H9 (cell line): ENCODE results near the gene SNRNP40. TPM values are rescaled to one million over a fixed set of nuclear protein-coding genes. Genes with fewer than 3 reads are reported as not detected.

Source experiments
- DNase-seq: peaks from one replicate; pipeline ENCODE4 v3.0.0-alpha.2; 2017
- H2AFZ ChIP-seq: one replicate; pipeline ENCODE4 v1.6.1; 2013; ENCODE audit warnings: mild to moderate bottlenecking, low read length, control low read depth, moderate library complexity
- H2AK5ac ChIP-seq: 2 replicates; pipeline ENCODE4 v1.6.1; 2013; ENCODE audit warnings: low read length, control low read depth, mixed read lengths; ENCODE audit not compliant: insufficient read length
- H2BK120ac ChIP-seq: one replicate; pipeline ENCODE4 v1.6.1; 2013; ENCODE audit warnings: low read depth, mild to moderate bottlenecking, low read length, control low read depth, inconsistent platforms; ENCODE audit not compliant: poor library complexity, severe bottlenecking
- H2BK12ac ChIP-seq: 2 replicates; pipeline ENCODE4 v1.6.1; 2013; ENCODE audit warnings: low read length, control low read depth, mixed read lengths, low read depth; ENCODE audit not compliant: insufficient read length
- H2BK15ac ChIP-seq: 2 replicates; pipeline ENCODE4 v1.6.1; 2013; ENCODE audit warnings: low read depth, low read length, control low read depth
- H2BK20ac ChIP-seq: one replicate; pipeline ENCODE4 v1.6.1; 2013; ENCODE audit warnings: low read depth, mild to moderate bottlenecking, low read length, control low read depth, inconsistent platforms; ENCODE audit not compliant: poor library complexity, severe bottlenecking
- H2BK5ac ChIP-seq: 2 replicates; pipeline ENCODE4 v1.6.1; 2013; ENCODE audit warnings: low read length, control low read depth, mixed read lengths; ENCODE audit not compliant: insufficient read length
- H3K14ac ChIP-seq: 2 replicates; pipeline ENCODE4 v1.6.1; 2013; ENCODE audit warnings: low read length, control low read depth; ENCODE audit not compliant: insufficient read depth
- H3K18ac ChIP-seq: 2 replicates; pipeline ENCODE4 v1.6.1; 2013; ENCODE audit warnings: low read depth, mild to moderate bottlenecking, mixed read lengths, low read length, control low read depth; ENCODE audit not compliant: insufficient read length
- H3K23ac ChIP-seq: 2 replicates; pipeline ENCODE4 v1.6.1; 2013; ENCODE audit warnings: low read length, control low read depth, mixed read lengths, low read depth; ENCODE audit not compliant: insufficient read length
- H3K23me2 ChIP-seq: 2 replicates; pipeline ENCODE4 v1.6.1; 2013; ENCODE audit warnings: low read depth, mild to moderate bottlenecking, mixed read lengths, low read length, control low read depth; ENCODE audit not compliant: insufficient read length, poor library complexity, severe bottlenecking
- H3K27ac ChIP-seq: 2 replicates; pipeline ENCODE4 v1.5.1; 2013; ENCODE audit warnings: low read length, control low read depth, mixed read lengths, low read depth; ENCODE audit not compliant: insufficient read length
- H3K27me3 ChIP-seq: 2 replicates; pipeline ENCODE4 v1.6.1; 2013; ENCODE audit warnings: low read length, control low read depth, inconsistent platforms; ENCODE audit not compliant: insufficient read depth
- H3K4ac ChIP-seq: 2 replicates; pipeline ENCODE4 v1.6.1; 2013; ENCODE audit warnings: low read depth, mild to moderate bottlenecking, control low read depth, inconsistent platforms, low read length, moderate library complexity
- H3K4me1 ChIP-seq: 2 replicates; pipeline ENCODE4 v1.6.1; 2013; ENCODE audit warnings: low read length, control low read depth, inconsistent platforms; ENCODE audit not compliant: insufficient read depth
- H3K4me2 ChIP-seq: 2 replicates; pipeline ENCODE4 v1.6.1; 2013; ENCODE audit warnings: low read length, control low read depth, mixed read lengths; ENCODE audit not compliant: insufficient read length, insufficient read depth
- H3K56ac ChIP-seq: 2 replicates; pipeline ENCODE4 v1.6.1; 2013; ENCODE audit warnings: low read depth, mild to moderate bottlenecking, mixed read lengths, low read length, control low read depth; ENCODE audit not compliant: insufficient read length
- H3K79me1 ChIP-seq: 2 replicates; pipeline ENCODE4 v1.6.1; 2013; ENCODE audit warnings: low read depth, mild to moderate bottlenecking, moderate library complexity, low read length, control low read depth, inconsistent platforms; ENCODE audit not compliant: insufficient read depth, poor library complexity, severe bottlenecking
- H3K79me2 ChIP-seq: 2 replicates; pipeline ENCODE4 v1.6.1; 2013; ENCODE audit warnings: low read length, control low read depth, inconsistent platforms; ENCODE audit not compliant: insufficient read depth
- H3K9ac ChIP-seq: 2 replicates; pipeline ENCODE4 v1.6.1; 2013; ENCODE audit warnings: low read length, control low read depth, mixed read lengths; ENCODE audit not compliant: insufficient read length; ENCODE audit errors: extremely low read depth
- H3K9me3 ChIP-seq: one replicate; pipeline ENCODE4 v1.6.1; 2013; ENCODE audit warnings: low read depth, low read length, inconsistent platforms; ENCODE audit not compliant: control insufficient read depth
- H3T11ph ChIP-seq: one replicate; pipeline ENCODE4 v1.6.1; 2013; ENCODE audit warnings: mild to moderate bottlenecking, low read length, control low read depth, inconsistent platforms
- H4K20me1 ChIP-seq: one replicate; pipeline ENCODE4 v1.6.1; 2013; ENCODE audit not compliant: control insufficient read depth, insufficient read length, insufficient read depth
- H4K5ac ChIP-seq: 2 replicates; pipeline ENCODE4 v1.6.1; 2013; ENCODE audit warnings: low read depth, mild to moderate bottlenecking, mixed read lengths, low read length, control low read depth; ENCODE audit not compliant: insufficient read length
- H4K8ac ChIP-seq: replicated peaks from 2 replicates; pipeline ENCODE4 v1.6.1; 2013; ENCODE audit warnings: low read length, control low read depth, mixed read lengths, low read depth; ENCODE audit not compliant: insufficient read length
- H4K91ac ChIP-seq: 2 replicates; pipeline ENCODE4 v1.6.1; 2013; ENCODE audit warnings: low read depth, mild to moderate bottlenecking, moderate library complexity, mixed read lengths, low read length, control low read depth; ENCODE audit not compliant: insufficient read length
- H3K27ac Mint-ChIP-seq, 3 experiments: 2 replicates in 2 of 3; 3 replicates in 1 of 3; pipeline ENCODE4 v1.8.0; 2020 to 2021; ENCODE audit warnings: mixed read lengths in 3 of 3, mild to moderate bottlenecking in 1 of 3, moderate library complexity in 1 of 3
- H3K27me3 Mint-ChIP-seq: 2 replicates; pipeline ENCODE4 v1.8.0; 2021; ENCODE audit warnings: low read depth, mild to moderate bottlenecking, moderate library complexity, mixed read lengths
- H3K36me3 Mint-ChIP-seq, 3 experiments: 2 replicates in 2 of 3; 3 replicates in 1 of 3; pipeline ENCODE4 v1.8.0; 2020 to 2021; ENCODE audit warnings: low read depth in 3 of 3, mixed read lengths in 3 of 3; ENCODE audit not compliant: insufficient read depth in 1 of 3
- H3K4me1 Mint-ChIP-seq, 2 experiments: 2 replicates each; pipeline ENCODE4 v1.8.0; 2020; ENCODE audit warnings: mixed read lengths in 2 of 2
- H3K4me3 Mint-ChIP-seq, 2 experiments: 2 replicates in 1 of 2; 3 replicates in 1 of 2; pipeline ENCODE4 v1.8.0; 2020 to 2021; ENCODE audit warnings: mild to moderate bottlenecking in 2 of 2, mixed read lengths in 2 of 2, moderate library complexity in 1 of 2
- H3K9me3 Mint-ChIP-seq, 2 experiments: 2 replicates in 1 of 2; 3 replicates in 1 of 2; pipeline ENCODE4 v1.8.0; 2020; ENCODE audit warnings: mild to moderate bottlenecking in 2 of 2, mixed read lengths in 2 of 2, moderate library complexity in 1 of 2
- WGBS: extraction: QIAGEN DNeasy Blood & Tissue Kit; methylation state at CpG from one replicate; pipeline ENCODE4 v1.1.7; 2013; ENCODE audit warnings: missing lambda C conversion rate, low lambda C conversion rate, mixed read lengths; ENCODE audit not compliant: insufficient read length; ENCODE audit errors: extremely low coverage; 5-methylcytosine and 5-hydroxymethylcytosine counted together
- total RNA-seq: library from RNA; stranded (reverse); gene quantifications from 2 replicates; pipeline ENCODE4 v1.2.1, GENCODE V29; 2021
- TF ChIP-seq, protein P1 (sequence below): fragments of 200-600 bp; sonication (generic); conservative IDR thresholded peaks from 3 replicates; pipeline ENCODE4 v1.8.0; 2021; ENCODE audit warnings: antibody characterized with exemption, mild to moderate bottlenecking

Gene SNRNP40
- total RNA-seq, 1 experiment from 2014 or later, result 132 TPM

DNA sequence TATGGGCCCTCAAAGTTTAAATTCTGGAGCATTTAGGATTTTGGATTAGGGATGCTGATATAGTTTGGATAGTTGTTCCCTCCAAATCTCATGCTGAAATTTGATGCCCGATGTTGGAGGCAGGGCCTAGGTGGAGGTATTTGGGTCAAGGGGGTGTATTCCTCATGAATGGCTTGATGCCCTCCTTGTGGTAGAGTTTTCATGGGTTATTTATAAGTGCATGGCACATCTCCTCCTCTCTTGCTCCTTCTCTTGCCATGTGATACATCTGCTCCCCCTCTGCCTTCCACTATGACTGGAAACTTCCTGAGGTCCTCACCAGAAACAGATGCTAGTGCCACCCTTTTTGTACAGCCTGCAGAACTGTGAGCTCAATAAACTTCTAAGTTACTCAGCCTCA lies 39.4 kb downstream of the SNRNP40 start:
- no peak overlapping the region for H2AFZ ChIP-seq
- no peak overlapping the region for H3K9ac ChIP-seq
- H3K4me2 ChIP-seq, result no peak overlapping the region
- TF ChIP-seq, protein P1, sequence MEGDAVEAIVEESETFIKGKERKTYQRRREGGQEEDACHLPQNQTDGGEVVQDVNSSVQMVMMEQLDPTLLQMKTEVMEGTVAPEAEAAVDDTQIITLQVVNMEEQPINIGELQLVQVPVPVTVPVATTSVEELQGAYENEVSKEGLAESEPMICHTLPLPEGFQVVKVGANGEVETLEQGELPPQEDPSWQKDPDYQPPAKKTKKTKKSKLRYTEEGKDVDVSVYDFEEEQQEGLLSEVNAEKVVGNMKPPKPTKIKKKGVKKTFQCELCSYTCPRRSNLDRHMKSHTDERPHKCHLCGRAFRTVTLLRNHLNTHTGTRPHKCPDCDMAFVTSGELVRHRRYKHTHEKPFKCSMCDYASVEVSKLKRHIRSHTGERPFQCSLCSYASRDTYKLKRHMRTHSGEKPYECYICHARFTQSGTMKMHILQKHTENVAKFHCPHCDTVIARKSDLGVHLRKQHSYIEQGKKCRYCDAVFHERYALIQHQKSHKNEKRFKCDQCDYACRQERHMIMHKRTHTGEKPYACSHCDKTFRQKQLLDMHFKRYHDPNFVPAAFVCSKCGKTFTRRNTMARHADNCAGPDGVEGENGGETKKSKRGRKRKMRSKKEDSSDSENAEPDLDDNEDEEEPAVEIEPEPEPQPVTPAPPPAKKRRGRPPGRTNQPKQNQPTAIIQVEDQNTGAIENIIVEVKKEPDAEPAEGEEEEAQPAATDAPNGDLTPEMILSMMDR, result no peak
- no peak overlapping the region for H3K56ac ChIP-seq
- H4K20me1 ChIP-seq, result no peaks in the 10 kb centered on the region
- no peak overlapping the region for H4K8ac ChIP-seq
- no peak overlapping the region for H3K18ac ChIP-seq
- no peak overlapping the region for H2BK120ac ChIP-seq
- no peaks in the 10 kb centered on the region for H3K4me1 ChIP-seq
- H3K79me1 ChIP-seq, result no peaks in the 10 kb centered on the region
- H3K23ac ChIP-seq, result no peak overlapping the region
- no peak overlapping the region for H4K91ac ChIP-seq
- no CpG with 5 or more reads among the region's 1 CpG for WGBS
- Mint-ChIP-seq H3K4me3 (no peak overlapping the region), H3K36me3 (peaks cover 23 to 49% (median 43%) of the 10 kb centered on the region in 3 experiments), H3K27ac (no peak overlapping the region), H3K27me3 (no peaks in the 10 kb centered on the region), H3K4me1 (peaks cover 0 to 5% of the 10 kb centered on the region in 2 experiments; a peak in 2 of 4 replicates), H3K9me3 (no peaks in the 10 kb centered on the region)
- no peak overlapping the region for H3K27ac ChIP-seq
- no peak overlapping the region for H3T11ph ChIP-seq
- no peak overlapping the region for H2BK15ac ChIP-seq
- no peak overlapping the region for H2AK5ac ChIP-seq
- H3K9me3 ChIP-seq, result no peaks in the 10 kb centered on the region
- H3K27me3 ChIP-seq, result no peaks in the 10 kb centered on the region
- no peak overlapping the region for H2BK20ac ChIP-seq
- no peaks in the 10 kb centered on the region for H3K23me2 ChIP-seq
- no peak overlapping the region for H2BK12ac ChIP-seq
- DNase-seq, result no peak
- H2BK5ac ChIP-seq, result no peak overlapping the region
- no peak overlapping the region for H3K4ac ChIP-seq
- H3K79me2 ChIP-seq, result no peaks in the 10 kb centered on the region
- H3K14ac ChIP-seq, result no peak overlapping the region
- H4K5ac ChIP-seq, result no peak overlapping the region
